Activated T-cell treated with anti-CD3 and anti-CD28 coated beads, Interleukin-2, amount 50 U/mL, for 48 hours (primary cell): ENCODE results near the gene DIPK1A.
A peak's percentile ranks its signal among the peaks of the same experiment; 100 is the strongest.

Source experiments
- DNase-seq, 2 experiments: peaks; one replicate each; pipeline ENCODE4 v3.0.0-alpha.2; 2020

DIPK1A gene

DNA sequence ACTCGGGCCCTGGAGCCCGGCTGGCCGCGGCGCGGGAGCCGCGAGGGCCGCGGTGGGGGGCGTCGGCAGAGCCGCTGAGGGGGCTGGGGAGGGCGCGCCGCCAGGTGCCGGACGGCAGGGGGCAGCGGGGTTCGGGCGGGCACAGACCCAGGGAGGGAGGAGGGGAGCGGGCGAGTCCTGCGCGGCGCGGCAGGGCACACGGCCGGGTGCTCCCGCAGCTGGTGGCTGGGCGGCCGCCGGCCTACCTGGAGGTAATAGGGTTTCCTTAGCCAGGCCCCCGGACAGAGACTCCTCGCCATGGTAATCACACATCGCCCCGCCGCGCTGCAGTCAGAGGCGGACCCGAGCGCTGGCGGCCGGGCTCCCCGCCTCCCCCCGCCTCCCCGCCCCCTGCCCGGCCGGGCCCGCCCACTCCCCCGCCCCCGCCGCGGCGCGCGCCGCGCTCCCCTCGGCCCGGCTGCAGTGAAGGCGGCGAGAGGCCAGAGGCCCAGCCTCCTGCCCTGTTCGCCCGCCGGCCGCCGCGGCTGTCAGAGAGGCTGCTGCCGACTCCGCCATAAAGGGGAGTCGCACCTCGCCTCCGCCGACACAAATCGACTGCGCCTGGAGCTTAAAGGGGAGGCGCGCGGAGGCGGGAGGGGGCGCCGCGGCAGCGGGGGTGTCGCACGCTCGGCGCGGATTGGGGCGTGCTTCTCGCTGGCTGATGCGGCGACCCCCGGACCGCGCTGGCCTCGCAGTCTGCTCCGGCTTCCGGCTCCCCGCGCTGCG is at the start of gene DIPK1A:
TSS of gene DIPK1A (minus strand) at position 332 of the 765 bp plus-strand sequence. CDS start at position 299, 33 bp downstream.
- peak; percentile 78 to 84 for DNase-seq

- no peak for DNase-seq
These were observed 46.8 kb upstream of the DIPK1A start for GRCh38 chr1:93007941-93008577.

DNA sequence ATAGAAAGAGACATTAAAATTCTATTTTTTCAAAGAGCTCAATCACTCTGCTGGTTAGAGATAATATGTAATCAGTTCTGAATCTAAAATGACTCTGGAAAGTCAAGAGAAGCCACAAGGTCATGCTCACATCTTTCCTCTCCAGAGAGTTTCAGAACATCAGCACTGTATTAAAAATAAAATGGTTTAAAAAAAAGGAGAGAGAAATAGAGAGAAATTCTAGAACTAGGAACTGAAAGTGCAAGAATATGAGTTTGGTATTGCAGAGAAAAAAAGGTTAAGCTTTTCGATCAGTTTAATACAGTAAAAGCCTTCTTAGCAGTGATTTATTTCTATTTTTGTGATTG is 44.0 kb upstream of the DIPK1A start:
- DNase-seq: no peak

GRCh38 chr1:93004566-93005251 is 43.4 kb upstream of the DIPK1A start:
- DNase-seq: no peak

GRCh38 chr1:93003981-93004380 is 42.7 kb upstream of the DIPK1A start:
- no peak for DNase-seq

DNA sequence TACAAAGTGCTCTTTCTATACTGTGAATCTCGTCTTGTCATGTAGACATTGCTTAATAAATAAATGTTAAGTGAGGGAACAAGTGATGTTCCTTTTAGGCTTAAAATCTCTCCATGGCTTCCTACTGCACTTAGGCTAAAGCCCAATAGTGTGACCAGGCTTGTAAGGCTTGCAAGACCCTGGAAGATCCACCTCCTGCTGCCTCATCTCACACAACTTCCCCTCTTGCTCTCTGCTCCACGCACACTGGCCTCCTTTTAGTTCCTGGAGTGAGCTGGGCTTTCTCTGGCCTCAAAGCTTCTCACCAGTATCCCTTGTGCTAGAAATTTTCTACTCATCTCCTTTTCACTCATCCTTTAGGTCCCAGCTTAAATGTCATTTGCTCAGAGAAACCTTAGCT is 41.5 kb upstream of the DIPK1A start:
- no peak for DNase-seq

DNA sequence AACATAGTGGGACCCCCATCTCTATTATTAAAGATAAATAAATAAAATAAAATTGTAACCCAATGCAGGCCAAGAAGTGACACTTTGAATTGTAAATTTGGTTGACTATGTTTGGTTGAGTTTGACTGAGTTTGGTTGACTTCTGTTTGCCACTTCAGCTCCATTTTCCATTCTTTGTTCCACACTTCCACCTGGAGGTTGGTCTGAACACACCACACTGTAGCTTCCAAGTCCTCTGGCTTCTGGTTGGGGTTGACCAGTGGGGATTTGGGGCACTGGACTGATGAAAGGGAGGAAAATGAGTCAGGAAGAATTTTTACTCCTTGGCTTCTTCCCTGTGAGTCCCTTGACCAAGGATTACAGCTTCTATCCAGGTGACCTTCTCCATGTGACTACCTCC is 40.6 kb upstream of the DIPK1A start:
- DNase-seq: no peak

GRCh38 chr1:93000751-93001175 is 39.5 kb upstream of the DIPK1A start:
- no peak for DNase-seq

- no peak for DNase-seq
These were observed 39.0 kb upstream of the DIPK1A start for GRCh38 chr1:93000291-93000690.

DNA sequence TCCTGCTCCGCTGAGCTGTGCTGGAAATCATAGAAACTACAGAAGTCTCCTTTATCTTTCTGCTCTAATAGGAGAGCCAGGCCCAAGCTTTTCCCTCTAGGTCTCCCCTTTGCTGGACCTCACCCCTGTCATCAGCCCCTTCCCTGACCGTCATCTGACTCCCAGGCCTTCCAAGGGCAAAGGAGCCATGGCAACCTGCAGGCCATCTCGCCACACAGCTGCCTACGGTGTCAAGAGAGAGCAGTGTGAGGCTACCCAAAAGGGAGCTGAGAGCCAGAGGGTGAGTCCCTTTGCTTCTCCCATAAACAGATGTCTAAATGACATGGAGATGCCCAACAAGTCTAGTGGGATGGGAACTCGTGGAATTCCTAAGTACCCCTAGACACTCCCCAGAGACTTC is 37.6 kb upstream of the DIPK1A start:
- DNase-seq: no peak

GRCh38 chr1:92995441-92996430 is 34.5 kb upstream of the DIPK1A start:
- DNase-seq: no peak

GRCh38 chr1:92994105-92994712 is 32.9 kb upstream of the DIPK1A start:
- DNase-seq: peak in 1 of 2 experiments; percentile 49

- DNase-seq: no peak
These were observed 32.3 kb upstream of the DIPK1A start for GRCh38 chr1:92993581-92993980.

- no peak for DNase-seq
These were observed 31.6 kb upstream of the DIPK1A start for GRCh38 chr1:92992877-92993276.

GRCh38 chr1:92992054-92992453 is 30.8 kb upstream of the DIPK1A start:
- no peak for DNase-seq

DNA sequence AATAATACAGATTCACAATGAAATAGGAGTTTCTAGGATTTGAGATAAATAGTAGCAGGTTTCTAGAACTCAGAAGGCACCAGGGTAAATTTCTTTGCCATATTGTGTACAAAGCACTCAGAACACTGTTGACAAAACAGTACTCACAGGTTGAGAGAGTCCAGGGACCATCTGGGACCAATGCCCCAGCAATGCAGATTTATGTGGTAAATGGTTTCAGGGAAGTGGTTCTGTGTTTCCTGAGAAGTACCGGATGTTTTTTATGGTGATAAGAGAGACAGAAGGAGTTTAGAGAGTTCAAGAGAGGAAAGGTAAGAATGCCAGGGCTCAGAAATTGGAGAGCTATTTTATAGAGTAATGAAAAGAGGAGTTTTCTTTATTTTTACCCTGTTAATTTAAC is 29.6 kb upstream of the DIPK1A start:
- DNase-seq: no peak

DNA sequence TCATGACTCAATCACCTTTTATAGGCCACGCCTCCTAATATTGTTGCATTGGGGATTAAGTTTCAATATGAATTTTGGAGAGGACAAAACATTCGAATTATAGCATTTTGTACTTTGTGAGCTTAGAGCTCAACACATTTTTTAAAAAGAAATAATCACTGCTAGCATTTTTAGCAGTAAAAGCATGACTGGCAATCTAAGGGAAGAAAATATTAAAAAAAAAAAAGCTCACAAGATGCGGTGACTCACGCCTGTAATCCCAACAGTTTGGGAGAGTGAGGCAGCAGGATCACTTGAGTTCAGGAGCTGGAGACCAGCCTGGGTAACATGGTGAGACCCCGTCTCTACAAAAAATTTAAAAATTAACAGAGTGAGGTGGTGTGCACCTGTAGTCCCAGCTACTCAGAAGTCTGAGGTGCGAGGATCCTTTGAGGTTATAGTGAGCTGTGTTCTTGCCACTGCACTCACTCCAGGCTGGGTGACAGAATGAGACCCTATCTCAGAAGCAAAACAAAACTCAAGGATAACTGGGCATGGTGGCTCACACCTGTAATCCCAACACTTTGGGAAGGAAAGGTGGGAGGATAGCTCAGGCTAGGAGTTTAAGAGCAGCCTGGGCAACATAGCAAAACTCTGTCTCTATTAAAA is 28.8 kb upstream of the DIPK1A start:
- no peak for DNase-seq

DNA sequence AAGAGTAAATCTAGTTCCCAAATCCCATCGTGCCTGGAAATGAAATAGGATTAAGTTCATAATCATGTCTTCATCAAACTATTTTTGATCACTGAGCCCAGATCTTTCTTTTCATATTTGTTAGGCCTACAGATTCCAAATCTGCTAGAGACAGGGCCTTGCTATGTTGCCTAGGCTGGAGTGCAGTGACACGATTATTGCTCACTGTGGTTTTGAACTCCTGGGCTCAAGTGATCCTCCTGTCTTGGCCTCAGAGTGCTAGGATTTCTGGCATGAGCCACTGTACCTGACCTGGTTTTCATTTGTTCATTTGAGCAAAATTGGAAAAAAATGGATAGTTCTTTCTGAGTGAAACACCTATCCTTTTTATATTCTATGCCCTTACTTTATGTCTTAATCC is 28.0 kb upstream of the DIPK1A start:
- no peak for DNase-seq

- DNase-seq: no peak
These were observed 26.2 kb upstream of the DIPK1A start for GRCh38 chr1:92987462-92987861.

- no peak for DNase-seq
These were observed 23.8 kb upstream of the DIPK1A start for GRCh38 chr1:92985101-92985500.

DNA sequence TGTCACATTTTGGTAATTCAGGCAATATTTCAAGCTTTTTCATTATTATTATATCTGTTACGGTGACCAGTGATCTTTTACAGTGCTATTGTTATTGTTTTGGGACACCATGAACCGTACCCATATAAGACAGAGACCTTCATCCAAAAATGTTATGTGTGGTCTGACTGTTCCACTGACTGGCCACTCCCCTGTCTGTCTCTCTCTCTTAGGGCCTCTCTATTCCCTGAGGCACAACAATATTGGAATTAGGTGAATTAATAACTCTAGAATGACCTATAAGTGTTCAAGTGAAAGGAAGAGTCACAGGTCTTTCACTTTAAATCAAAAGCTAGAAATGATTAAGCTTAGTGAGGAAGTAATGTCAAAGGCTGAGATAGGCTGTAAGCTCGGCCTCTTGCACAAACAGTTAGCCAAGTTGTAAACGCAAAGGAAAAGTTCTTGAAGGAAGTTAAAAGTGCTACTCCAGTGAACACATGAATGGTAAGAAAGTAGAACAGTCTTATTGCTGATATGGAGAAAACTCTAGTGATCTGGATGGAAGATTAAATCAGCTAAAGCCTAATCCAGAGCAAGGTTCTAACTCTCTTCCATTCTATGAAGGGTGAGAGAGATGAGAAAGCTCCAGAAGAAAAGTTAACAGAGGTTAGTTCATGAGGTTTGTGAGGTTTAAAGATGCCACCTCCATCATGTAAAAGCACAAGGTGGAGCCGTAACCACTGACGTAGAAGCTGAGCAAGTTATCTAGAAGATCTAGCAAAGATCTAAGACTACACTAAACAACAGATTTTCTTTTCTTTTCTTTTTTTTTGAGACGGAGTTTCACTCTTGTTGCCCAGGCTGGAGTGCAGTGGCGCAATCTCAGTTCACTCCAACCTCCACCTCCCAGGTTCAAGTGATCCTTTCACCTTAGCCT is 19.7 kb upstream of the DIPK1A start:
- DNase-seq: peak in 1 of 2 experiments; percentile 38
